Erythroblast (primary cell): ENCODE data around the gene ANKRD6.

ENCODE experiments used
- DNase-seq, 2 experiments: peaks; one replicate each; lab custom pipeline; 2025; lab: John Stamatoyannopoulos, UW
- GATA1 ChIP-seq: IDR thresholded peaks from 2 replicates; pipeline ENCODE4 v1.6.1; 2011; ENCODE audit warnings: low read depth, mild to moderate bottlenecking, control low read depth, low read length, moderate library complexity
- POLR2A ChIP-seq: IDR thresholded peaks from 2 replicates; pipeline ENCODE4 v1.6.1; 2011; ENCODE audit warnings: mild to moderate bottlenecking, low read length

ANKRD6 gene

GRCh38 chr6:89495961-89496535 is 63.1 kb downstream of the ANKRD6 start:
- DNase-seq: peak; percentile 24 to 64
- no peak for TF ChIP-seq GATA1
- TF ChIP-seq POLR2A: no peak

DNA sequence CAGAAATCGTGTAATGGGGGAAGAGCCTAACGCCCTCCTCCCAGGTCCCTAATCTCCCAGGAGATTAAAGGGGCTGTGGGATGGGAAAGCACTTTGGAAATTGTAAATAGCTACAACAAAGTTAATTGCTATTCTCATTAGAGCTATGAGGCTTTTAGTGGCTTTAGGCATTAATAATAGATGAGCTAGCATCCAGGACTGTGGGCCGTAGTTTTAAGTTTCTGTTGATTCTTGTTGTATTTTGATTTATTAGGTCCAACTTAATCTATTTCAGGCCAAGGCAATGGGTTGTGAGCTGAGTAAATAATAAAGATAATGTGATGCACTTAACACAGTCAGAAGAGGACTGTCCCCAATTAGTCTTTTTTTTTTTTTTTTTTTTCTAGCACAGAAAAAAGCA is 67.7 kb downstream of the ANKRD6 start:
- no peak for DNase-seq
- TF ChIP-seq GATA1: no peak
- no peak for TF ChIP-seq POLR2A

- TF ChIP-seq POLR2A (no peak), GATA1 (no peak)
- DNase-seq: no peak
These were observed 68.3 kb downstream of the ANKRD6 start for GRCh38 chr6:89501222-89501621.

DNA sequence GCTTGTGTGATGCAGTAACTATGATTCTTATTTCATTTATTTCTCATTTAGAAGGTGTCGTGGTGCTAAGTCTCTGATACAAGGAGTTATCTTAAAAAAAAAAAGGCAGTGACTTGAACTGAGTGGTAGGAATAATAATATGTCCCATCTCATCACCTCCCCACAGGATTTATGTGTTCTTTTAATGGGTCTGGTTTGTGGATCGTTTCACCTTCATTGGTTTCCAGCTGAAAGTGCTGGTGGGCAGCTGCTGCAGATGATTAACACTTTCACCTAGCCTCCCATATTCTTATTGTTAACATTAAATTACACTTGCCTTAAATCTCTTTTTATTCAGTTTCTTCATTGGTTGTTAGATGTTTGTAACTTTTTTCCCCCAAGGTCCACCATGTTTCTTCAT is 68.8 kb downstream of the ANKRD6 start:
- no peak for DNase-seq
- TF ChIP-seq POLR2A: no peak
- TF ChIP-seq GATA1: no peak

GRCh38 chr6:89503641-89504040 is 70.7 kb downstream of the ANKRD6 start:
- no peak for DNase-seq
- TF ChIP-seq GATA1 (no peak), POLR2A (no peak)

DNA sequence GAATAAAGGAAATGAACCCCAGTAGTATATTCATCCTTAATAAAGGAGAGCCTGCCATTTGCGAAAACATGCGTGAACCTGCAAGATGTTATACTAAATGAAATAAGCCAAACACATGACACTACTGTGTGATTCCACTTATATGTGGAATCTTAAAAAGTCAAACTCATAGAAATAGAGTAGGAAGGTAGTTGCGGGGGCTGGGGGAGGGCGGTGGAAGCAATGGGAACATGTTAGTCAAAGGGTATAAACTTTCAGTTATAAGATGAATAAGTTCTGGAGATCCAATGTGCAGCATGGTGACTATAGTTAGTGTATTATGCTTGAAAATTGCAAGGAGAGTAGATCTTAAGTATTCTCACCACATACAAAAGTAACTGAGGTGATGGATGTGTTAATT is 72.9 kb downstream of the ANKRD6 start:
- no peak for DNase-seq
- TF ChIP-seq POLR2A (no peak), GATA1 (no peak)

DNA sequence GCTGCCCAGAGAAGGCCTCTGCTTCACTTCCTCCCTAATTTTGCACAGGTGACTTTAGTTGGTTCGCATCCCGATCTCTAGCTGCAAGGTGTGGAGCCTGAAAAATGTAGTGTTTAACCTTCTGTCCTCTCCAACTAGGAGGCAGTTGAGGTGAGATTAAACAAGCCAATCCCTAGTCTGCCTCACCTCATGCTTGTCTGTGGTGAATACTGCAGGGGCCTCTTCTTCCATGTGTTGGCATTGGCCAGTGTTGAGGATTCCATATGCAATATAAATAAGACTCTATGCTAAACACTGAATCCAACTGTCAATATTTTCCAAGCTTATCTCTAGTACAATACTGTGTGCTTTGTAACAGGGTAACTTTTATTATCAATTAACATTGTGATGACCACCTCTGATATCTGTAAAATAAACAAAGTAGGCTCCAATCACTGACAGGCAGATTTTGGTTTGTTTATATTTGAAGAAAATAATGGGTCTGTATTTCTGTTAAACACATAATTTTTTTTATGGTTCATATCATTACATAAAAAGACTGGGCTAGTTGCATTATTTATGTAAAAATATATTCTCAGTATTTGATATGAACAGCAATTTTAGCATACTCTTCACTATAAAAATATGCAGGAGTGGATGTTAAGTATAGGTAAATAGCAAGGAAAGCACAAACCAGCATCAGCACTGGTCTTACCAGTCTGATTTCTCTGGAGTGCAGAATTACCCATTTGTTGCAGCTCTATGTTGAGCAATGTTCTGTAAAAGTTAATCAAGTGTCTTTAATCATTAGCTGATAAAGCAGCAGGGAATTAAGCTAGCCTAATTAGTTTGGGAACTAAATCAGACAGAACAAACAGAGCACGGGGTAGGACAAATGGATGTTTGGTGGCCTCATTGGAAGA is 74.0 kb downstream of the ANKRD6 start:
- no peak for DNase-seq
- TF ChIP-seq GATA1: no peak
- no peak for TF ChIP-seq POLR2A

DNA sequence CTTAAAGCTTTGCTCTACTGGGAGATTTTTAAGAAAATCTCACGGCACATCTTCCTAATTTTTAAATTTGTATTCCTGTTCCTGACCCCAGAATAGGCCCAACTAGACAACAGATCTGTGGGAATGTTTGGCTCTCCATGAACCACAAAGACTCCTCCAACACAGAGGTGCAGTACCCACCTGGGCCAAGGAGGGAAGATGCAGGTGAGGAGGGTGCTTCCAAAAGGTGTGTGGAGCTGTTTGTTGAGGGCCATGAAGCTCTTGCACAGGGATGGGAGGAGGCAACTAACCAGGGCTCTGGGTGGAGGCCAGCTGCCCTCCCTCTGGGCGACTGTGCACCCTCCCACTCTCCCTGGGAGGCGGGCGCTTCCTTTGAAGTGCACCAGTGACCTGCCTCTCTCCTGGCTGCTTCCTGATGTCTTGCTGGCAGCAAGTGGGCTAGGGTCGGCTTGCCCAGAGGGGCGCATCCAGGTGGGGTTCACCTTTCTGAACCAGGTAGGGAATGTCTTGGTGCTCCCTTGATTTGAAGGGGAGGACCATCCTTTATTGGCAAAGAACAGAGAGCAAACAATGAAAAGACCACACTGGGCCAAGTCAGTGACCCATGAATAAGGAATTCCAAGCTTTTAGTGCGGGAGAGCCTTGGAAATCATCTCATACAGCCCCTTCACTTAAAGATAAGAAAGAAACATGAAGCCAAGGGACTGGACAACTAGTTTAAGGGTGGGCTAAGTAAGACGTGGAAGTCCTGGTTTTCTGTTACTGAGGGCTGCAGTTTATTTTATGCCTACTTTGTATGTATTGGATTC is 76.0 kb downstream of the ANKRD6 start:
- TF ChIP-seq POLR2A (no peak), GATA1 (no peak)
- DNase-seq: no peak

DNA sequence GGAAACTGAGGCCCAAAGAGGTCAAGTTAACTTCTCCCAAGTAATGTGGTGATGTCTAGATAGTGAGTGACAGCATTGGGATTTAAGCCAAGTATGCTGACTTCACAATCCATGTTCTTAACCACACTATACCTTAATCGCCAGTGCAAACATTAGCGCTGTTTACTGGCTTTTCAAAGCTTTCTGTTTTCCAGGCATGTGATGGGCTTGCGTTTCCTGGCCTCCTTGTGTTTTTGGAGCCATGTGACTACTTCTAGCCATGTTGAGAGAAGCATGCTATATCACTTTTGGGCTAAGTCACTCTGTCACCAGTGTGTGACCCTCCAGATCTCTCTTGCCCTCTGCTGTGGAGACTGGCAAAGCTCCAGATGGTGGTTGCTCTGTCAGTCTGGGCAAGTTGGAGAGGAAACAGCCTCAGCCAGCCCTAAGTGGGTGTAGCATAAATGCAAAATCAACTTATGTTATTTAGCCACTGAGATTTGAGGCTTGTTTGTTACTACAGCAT is 76.9 kb downstream of the ANKRD6 start:
- DNase-seq: peak; percentile 30 to 38

DNA sequence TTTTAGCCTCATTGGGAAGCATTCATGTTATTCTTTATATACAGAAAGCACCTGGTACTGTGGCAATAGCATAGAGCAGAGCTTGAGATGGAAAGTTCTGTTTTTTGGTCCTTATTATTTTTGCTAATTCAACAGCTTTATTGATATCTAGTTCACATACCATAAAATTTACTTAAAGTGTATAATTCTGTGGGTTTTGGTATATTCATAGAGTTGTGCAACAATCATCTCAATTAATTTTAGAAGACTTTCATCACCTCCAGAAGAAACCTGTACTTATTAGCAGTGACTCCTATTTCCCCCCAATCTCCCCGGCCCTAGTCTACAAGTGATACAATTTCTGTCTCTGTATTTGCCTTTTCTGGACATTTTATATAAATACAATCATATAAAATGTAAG is 77.4 kb downstream of the ANKRD6 start:
- no peak for DNase-seq
- TF ChIP-seq POLR2A (no peak), GATA1 (no peak)

More for the DNA sequence above, 76.9 kb downstream of the ANKRD6 start:
- TF ChIP-seq GATA1: no peak

- TF ChIP-seq POLR2A: no peak
- TF ChIP-seq GATA1: no peak
These were observed 85.6 kb downstream of the ANKRD6 start for GRCh38 chr6:89518352-89519055.

GRCh38 chr6:89520736-89521135 is 87.8 kb downstream of the ANKRD6 start:
- DNase-seq: no peak
- TF ChIP-seq GATA1: no peak

More at GRCh38 chr6:89518352-89519055, 85.6 kb downstream of the ANKRD6 start:
- DNase-seq: no peak

- no peak for TF ChIP-seq POLR2A
- TF ChIP-seq GATA1: no peak
- no peak for DNase-seq
These were observed 89.8 kb downstream of the ANKRD6 start for GRCh38 chr6:89522778-89523177.
